ENCODE measurements around the gene PLA2G4A.
"Not testable (repeated sequence)": the region's sequence is repeated elsewhere in the genome, so short reads cannot be mapped to it uniquely, and the experiment has no call there.

PLA2G4A gene

DNA sequence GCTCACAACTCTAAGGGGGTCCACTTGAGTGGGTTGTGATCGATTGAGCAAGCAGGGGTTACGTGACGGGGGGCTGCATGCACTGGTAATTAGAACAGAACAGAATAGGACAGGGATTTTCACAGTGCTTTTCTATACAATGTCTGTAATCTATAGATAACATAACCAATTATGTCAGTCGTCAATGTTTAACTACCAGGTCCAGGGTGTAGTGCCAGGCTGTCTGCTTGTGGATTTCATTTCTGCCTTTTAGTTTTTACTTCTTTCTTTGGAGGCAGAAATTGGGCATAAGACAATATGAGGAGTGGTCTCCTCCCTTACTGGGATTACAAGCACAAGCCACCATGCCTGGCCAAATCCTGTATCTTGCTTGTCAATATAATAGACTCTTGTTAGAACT is 94.1 kb downstream of the PLA2G4A start:
- DNase-seq (ENCODE audit: low read depth in 2 of 2): not testable (repeated sequence)

DNA sequence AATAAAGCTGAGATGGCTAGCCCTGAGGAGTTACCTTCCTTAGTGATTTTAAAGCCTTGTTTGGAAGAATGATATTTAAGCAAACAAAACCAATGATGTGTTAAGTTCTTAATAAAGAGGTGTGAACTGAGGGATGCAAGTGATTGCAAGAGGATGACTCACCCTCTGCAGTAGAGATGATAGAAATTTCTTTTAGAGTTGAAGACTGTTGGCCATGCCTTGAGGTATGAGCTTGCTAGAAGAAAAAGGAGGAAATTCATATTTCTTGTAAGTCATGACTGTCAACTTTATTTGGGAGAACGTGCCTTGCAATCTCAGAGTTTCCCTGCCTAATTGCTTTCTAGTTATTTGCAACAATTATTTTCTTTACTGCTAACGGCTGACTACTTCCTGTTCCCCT is 94.7 kb downstream of the PLA2G4A start:
- DNase-seq (ENCODE audit: low read depth in 2 of 2): no peak

DNA sequence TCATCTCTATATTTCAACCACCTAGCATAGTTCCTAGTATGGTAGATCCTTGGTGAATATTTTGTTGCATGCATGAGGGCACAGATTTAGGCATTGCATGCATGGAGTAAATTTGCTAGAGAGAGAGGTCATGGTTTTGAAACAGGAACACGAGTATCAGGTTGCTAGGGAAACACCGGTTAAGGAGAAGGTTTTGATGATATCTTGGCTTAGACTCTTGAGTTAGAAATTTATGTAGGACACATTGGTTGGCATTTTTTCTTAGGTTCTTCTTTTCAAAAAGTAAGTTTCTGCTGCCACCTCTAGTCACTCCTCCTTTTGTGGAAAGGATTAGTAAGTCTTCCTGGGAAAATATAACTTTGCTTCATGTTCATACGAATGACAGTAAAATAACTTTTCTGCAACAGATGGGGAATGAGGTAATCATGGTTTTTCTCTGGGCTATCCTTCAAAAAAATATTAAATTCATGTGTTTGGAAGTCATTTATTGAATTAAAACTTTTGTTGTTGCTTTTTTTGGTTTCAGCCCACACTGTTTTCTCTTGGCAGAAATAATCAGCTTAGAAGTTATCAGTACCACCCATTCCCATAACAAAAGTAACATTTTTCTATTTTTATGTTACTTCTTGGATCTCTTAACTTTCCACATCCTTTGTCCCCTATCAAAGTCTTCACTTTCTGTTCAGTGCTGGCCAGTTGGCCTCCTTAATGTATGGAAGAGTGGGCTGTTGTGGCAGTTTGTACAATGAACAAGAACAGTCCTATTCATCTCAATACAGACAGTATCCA is 97.3 kb downstream of the PLA2G4A start:
- no peak for DNase-seq (ENCODE audit: low read depth in 2 of 2)

DNA sequence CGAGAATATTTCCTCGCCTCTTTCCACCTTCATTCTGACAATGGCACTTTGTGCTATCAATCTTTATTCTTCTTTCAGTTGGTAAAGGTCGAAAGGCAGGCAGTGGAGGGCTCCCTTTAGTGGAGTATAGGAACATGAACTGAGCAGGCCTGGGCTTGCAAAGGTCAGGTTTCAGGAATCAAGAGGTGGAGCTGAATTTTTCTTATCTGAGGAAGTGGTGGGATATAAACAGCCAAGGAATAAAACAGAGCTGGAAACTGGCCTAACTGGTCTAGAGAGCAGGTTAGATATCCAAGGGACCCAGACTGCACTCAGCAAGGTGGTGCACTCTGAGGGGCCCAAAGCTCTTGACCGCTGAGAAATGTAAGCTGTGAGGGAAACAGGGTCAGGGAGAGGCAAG is 99.1 kb downstream of the PLA2G4A start:
- no peak for DNase-seq (ENCODE audit: low read depth in 2 of 2)

DNA sequence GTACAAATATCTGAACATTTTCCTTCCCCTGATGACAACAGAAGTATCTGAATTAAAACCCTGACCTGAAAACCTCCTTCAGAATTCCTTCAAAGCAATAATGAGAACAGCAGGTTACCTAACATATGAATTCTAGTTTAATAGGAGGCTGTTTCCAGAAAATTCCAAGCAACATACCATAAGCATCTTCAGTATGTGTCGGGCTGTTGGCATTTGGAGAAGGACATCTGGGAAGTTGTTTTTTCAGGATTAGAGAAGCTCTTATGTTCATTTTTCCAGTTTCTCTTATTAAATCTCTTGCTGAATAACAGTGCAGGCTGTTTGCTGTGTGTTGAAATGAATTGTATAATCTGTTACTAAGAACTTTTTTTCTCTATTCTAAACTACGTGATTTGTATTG is 101.5 kb downstream of the PLA2G4A start:
- no peak for DNase-seq (ENCODE audit: low read depth in 2 of 2)

DNA sequence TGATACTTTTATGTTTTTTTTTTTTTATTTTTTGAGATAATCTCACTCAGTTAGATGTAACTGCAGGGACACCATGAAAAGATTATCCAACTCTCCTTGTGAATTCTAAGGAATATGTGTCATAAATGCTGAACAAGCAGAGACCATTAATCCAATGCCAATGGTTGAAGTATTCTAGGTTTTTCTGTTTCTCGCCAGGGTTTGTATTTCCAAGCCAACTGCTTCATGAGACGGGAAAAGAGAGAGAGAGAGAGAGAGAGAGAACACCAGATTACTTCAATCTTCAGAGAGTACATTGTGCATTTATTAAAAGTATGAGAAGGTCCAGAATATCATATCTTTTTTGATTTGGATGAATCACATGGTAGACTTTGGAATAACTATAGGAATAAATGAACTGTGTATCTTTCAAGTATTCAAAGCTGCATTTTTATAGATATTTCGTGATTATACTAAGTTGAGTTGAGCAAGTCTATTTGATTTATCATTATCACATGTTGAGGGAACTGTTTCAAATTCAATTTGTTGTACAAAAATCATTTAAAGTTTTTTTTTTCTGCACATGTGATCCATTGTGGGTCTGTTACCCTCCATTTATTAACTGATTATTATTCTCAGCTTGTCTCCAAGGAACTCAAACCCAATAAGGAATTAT is 108.4 kb downstream of the PLA2G4A start:
- no peak for DNase-seq (ENCODE audit: low read depth in 2 of 2)

DNA sequence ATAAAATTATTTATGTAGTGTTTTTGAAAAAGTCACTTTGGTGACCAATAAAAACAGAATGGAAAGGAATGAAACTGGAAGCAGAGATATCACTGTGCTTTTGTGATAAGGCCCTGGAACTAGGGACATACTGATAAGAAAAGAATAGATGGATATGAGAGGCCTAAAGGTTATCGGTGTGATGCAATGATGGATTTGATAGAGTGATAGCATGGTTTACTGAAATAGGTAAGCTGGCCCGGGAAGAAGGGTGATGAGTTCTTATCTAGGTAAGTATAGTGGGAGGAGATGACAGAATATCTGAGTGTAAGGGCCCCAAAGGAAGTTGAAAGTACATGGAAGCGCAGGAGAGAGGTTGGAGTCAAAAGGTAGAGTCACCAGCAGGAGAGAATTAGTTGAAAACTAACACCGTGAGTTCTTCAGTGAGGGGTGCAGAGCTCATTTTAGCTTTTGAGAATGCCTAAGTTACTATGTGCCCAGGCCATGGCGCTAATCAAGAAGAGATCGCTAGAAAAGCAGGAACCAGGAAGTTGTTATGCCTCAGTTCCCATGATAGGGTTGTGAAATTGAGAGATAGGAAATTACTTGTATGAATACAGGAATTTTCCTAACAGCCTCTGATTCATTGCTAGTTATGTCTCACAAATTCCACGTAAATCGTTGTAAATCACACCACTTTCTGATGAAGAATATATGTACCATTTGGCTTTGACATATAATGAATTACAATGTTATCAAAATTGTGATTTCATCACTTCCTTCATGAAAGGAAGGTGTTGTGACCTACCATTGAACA is 115.3 kb downstream of the PLA2G4A start:
- no peak for DNase-seq (ENCODE audit: low read depth in 2 of 2)

DNA sequence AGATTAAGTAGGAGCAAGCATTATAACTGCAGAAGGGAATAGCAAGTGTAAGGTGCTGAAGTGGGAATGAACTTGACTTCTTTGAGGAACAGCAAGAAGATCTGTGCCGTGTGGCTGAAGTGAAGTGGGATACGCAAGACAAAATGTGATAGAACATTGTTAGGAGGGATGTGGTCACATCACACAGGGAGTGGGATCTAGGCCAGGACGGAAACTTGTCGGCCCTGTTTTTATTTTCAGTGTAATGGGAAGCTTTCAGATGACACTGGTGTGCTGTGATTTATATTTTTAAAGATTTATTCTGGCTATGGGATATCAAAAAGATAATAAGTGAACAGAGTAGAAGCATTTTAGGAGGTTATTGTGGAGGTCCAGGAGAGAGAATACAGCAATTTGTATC is 116.4 kb downstream of the PLA2G4A start:
- DNase-seq (ENCODE audit: low read depth in 2 of 2): no peak

DNA sequence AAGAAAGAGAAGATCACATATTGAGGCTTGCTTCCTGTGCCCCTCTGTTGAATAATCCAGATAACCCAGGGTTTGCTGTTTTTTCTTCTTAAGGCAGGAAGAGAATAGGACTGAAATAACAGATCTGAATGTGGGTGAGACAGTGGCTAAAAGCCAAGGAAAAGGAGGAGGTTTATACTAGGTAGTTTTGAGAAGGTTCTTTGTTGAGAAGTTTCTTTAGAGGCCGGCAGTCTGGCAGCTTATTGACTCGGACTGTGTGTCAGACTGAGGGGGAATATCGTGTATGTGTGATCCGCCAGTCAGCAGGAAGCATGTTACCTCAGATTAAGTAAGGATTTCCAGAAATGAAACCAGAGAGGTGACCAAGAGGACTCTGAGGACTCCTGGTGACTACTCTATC is 119.8 kb downstream of the PLA2G4A start:
- DNase-seq (ENCODE audit: low read depth in 2 of 2): no peak

DNA sequence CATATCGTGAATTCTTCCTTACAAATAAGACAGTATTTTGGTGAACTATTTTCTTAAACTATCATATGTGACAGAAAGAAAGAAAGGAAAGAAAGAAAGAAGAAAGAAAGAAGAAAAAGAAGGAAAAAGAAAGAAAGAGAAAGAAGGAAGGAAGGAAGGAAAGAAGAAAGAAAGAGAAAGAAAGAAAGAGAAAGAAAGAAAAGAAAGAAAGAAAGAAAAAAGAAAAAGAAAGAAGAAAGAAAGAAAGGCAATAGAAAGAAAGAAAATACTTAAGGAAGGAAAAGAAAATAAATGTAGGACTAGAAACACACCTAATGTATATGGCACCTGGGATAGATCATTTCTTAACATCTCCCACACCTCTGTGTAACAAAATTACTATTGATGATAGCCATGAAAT is 120.4 kb downstream of the PLA2G4A start:
- no peak for DNase-seq (ENCODE audit: low read depth in 2 of 2)

DNA sequence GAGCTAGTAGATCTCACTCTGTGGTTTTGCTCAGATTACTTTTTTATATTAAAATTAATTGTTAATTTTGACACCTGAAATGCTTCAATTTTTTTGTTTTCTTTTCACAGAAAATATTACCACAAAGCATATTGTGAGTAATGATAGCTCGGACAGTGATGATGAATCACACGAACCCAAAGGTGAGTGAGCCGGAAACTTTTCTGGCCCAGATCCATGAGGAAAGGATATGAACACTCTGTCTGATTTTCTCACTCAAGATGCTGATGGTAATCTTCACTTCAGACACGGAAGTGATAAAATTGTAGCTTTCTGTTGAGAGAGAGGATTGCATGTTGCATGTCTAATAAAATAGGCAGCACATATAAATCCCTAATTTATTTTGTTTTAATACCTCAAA is 121.8 kb downstream of the PLA2G4A start:
- no peak for DNase-seq (ENCODE audit: low read depth in 2 of 2)

DNA sequence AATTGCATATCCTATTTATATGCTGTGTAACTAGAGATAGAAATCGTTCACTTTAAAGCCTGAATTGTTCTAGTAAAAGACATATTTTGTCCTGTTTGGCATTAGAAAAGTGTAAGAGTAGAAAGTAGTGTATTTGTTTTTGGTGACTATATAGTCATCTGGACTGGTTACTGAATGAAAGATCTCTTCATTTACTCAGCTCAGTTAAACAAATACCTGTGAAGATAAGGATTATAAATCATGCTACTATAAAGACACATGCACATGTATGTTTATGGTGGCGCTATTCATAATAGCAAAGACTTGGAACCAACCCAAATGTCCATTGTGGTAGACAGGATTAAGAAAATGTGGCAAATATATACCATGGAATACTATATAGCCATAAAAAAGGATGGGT is 125.1 kb downstream of the PLA2G4A start:
- DNase-seq (ENCODE audit: low read depth in 2 of 2): no peak

DNA sequence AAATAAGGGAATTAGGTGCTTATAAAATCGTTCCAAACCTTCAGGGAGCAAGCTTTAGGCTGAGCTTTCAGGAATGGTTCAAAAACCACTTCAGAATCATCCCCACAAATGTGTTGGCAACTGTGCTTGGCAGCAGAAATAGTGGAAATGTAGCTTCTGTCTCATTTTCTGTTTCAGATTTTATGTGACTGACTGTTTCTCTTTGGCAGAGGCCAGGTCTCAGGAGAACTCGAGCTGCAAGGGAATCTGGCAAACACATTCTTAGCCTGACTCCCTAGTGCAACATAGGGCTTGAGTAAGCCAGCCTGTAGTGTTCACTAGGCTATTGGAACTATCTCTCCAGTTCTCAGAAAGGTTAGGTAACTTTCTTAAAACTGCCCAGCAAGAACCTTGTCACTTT is 128.6 kb downstream of the PLA2G4A start:
- no peak for DNase-seq (ENCODE audit: low read depth in 2 of 2)

DNA sequence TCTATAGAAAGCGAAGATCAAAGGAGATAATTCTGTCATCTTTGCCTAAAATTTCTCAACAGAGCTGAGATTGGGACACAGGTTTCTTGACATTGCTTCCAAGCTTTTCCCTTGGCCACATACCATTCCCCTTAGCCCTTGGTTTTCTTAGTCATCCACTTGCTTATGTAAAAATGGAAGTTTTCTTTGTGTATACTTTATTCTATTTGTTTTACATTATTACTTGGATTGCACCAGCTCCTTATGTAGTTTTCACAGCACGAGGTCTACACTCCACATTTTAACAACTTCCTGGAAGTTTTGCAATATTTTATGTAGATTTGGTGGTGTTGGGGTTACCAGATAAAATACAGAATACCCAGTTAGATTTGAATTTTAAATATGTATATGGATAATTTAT is 129.8 kb downstream of the PLA2G4A start:
- DNase-seq (ENCODE audit: low read depth in 2 of 2): no peak

DNA sequence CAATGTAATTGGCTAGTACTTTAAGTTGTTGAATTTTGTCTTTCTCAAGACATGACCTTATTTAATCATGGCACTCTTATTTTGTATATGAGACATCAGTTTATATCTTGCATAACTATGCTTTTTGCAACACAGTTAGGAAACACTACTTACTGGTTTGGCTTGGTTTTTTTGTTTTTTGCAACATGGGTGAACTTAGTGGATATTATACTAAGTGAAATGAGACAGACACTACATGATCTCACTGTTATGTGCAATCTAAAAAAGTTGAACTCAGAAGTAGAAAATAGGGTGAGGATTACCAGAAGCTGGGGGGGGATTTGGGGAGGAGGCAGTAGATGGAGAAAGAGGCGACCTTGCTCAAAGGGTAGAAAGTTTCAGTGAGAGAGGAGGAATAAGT is 132.1 kb downstream of the PLA2G4A start:
- no peak for DNase-seq (ENCODE audit: low read depth in 2 of 2)

DNA sequence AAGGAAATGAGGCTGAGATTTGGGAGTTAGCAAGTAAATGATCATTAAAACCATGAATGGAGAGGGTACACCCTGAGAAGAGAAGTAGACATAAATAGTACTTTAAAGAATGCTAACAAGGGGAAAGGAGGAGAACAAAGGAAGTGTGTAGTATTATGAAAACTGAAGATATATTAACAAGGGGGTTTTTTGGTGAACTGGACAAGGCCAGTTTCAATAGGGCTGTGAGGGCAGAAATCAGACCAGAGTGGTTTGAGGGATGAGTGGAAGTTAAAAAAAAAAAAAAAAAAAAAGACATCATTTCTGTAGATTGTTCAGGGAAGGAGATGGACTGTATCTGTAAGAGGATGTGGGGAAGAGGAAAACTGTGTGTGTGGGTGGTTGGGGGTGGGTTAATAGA is 137.1 kb downstream of the PLA2G4A start:
- no peak for DNase-seq (ENCODE audit: low read depth in 2 of 2)

DNA sequence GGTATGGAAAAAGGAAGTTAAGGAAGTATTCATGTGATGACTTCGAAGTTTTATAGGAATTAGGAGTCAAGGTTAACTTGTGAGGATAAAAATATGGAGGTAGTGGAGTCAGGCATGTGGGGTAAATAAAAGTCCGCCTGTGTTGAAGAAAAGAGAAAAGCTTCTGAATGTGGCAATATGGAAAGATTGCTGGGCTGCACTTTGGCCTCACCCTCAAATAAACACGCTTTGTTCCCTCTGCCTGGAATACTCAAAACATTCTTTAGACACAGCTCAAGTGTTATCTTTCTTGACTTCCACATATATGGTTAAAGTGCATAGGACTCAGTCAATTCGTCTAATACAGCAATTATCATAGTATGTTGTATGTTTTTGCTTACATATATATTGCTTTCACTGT is 137.7 kb downstream of the PLA2G4A start:
- DNase-seq (ENCODE audit: low read depth in 2 of 2): no peak

DNA sequence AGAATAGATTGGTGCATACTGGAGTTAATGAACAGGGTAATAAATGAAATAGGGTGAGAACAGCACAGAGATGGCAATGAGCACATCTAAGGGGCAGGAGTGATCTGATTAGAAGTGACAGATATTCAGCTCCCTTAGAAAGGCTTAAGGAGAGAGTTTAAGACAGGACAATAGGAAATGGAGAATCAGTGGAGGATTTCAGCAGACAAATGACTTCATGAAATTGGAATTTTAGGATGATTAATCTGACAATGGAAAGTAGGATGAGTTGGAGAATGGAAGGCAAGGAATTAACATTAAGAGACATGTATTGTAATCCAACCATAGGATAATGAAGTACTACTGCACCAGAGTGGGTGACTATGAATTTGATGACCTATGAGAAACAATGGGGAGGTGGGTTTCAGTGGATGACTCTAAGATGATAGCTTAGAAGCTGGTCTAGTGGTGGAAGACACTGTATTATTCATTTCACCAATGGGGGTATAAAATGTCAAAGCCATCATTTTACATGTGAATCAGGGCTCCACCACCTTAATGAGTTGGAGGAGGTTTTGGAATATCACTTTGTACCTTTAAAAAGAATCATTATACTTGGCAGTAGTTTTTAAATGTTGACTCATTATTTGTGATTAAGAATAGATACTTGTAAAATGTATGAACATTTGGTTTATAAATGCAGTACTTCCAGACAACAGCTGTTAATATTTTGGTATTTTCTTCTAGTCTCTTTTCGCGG is 139.1 kb downstream of the PLA2G4A start:
- no peak for DNase-seq (ENCODE audit: low read depth in 2 of 2)

DNA sequence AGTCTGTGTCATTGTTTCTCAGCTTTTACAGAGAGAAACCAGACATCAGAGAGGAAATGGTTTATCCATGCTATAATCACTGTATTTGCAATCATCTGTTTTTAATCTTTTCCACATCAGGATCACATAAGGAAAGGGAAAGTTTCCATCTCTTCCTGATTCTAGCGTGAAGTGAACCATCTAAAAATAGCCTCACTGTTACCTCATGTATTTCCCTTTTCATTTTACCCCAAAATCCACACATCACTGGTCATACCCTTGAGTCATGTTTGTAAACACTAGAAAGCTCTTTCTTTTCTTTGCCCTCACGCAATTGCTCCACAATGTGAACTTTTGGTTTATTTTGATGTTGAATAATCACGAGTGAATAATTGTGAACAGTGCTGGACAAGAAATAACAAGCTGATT is 146.0 kb downstream of the PLA2G4A start:
- DNase-seq (ENCODE audit: low read depth in 2 of 2): no peak

DNA sequence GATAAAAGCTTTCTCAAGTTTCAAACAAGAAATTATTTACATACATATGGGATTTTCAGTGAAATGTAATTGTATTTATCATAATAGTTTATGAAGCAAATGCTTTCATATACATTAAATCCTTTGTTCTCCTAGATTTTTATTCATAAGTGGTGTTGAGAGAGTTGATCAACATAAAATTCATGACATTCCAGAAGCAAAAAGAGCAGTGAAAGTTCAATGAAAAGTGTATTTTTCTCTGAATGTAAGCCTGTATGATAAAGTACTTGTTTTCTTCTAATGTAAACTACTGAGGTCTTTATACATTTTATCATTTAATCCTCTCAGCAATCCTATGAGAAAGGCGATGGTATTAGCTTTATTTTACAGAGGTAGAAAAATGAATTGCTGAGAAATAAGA is 146.5 kb downstream of the PLA2G4A start:
- DNase-seq (ENCODE audit: low read depth in 2 of 2): no peak

DNA sequence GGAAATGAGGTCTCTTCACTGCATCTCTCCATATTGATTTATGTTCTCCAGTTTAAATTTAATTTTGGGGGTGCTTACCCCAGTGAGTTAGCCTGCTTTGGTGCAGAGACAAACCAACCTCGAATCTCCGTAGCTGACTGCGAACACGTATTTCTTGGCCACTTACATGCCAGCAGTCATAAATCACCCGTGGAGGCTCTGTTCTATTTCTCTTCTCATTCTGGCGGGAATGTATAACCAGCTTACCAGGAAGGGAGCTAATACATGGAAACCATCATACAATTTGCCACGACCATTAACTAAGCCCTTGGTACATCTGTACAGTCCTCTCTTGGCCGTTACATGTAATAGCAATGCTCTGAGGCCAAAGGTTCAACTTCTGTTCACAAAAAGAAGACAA is 148.0 kb downstream of the PLA2G4A start:
- no peak for DNase-seq (ENCODE audit: low read depth in 2 of 2)

DNA sequence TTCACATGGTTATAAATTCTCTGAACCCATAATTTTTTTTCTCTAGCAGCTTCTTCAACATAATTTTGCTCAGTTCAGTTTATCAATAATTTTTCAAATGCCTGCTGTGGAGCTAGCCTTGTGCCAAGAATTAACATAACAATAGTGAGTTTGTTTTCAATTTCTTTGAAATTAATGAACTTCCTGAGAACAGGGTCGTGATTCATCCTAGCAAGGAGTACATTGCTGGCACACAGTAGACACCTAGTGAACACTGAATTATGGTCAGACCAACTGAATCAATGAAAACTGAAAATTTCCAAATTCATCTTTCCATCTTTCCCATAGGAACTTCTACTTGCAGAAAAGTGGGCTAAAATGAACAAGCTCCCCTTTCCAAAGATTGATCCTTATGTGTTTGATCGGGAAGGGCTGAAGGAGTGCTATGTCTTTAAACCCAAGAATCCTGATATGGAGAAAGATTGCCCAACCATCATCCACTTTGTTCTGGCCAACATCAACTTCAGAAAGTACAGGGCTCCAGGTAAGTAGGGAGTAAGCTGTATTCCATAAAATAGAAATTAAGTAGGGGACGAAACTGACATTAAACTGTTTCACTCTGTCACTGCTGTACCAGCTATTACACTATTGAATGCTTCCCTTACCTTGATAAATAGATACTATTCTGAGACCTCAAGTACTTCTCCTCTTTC is 148.7 kb downstream of the PLA2G4A start:
- DNase-seq (ENCODE audit: low read depth in 2 of 2): no peak

Data from stimulated activated CD4-positive, alpha-beta T cell treated with anti-CD3 and anti-CD28 coated beads, Interleukin-4, amount 100 ng/mL, for 48 hours (primary cell).